Small intestine (tissue), 7 donors: ENCODE data around the gene TES. TPM values are rescaled to one million over a fixed set of nuclear protein-coding genes. Genes with fewer than 3 reads are reported as not detected.

ENCODE experiments used
- DNase-seq, 2 donors: peaks; one replicate each; pipeline versions ENCODE4 v3.0.0 to v3.0.0-alpha.2; 2013
- FAIRE-seq: peaks from 2 replicates; lab custom pipeline; 2012; peaks lifted over from hg19 to GRCh38; lab: Jason Lieb, UNC
- H3K27ac ChIP-seq, 3 donors: one replicate each; pipeline ENCODE4 v1.5.1; 2013; ENCODE audit warnings: low read length in 2 of 3, mild to moderate bottlenecking in 2 of 3, control low read depth in 1 of 3, inconsistent platforms in 1 of 3, low read depth in 1 of 3, moderate library complexity in 1 of 3
- H3K27me3 ChIP-seq, 3 donors: one replicate each; pipeline ENCODE4 v1.6.1; 2013; ENCODE audit warnings: low read length in 3 of 3, inconsistent platforms in 1 of 3; ENCODE audit not compliant: control insufficient read depth in 3 of 3, insufficient read depth in 3 of 3
- H3K36me3 ChIP-seq, 3 donors: one replicate each; pipeline ENCODE4 v1.6.1; 2013; ENCODE audit warnings: low read length in 3 of 3, inconsistent platforms in 1 of 3, low read depth in 1 of 3, mild to moderate bottlenecking in 1 of 3, moderate library complexity in 1 of 3; ENCODE audit not compliant: control insufficient read depth in 3 of 3, insufficient read depth in 2 of 3
- H3K4me1 ChIP-seq, 3 donors: one replicate each; pipeline ENCODE4 v1.6.1; 2013; ENCODE audit warnings: low read length in 2 of 3, inconsistent platforms in 1 of 3, low read depth in 1 of 3, mild to moderate bottlenecking in 1 of 3, moderate library complexity in 1 of 3; ENCODE audit not compliant: control insufficient read depth in 3 of 3, insufficient read depth in 2 of 3
- H3K4me3 ChIP-seq, 3 donors: one replicate each; pipeline ENCODE4 v1.5.1; 2013; ENCODE audit warnings: low read length in 3 of 3, control low read depth in 1 of 3, inconsistent platforms in 1 of 3, low read depth in 1 of 3, mild to moderate bottlenecking in 1 of 3, moderate library complexity in 1 of 3
- H3K9me3 ChIP-seq, 2 donors: one replicate each; pipeline ENCODE4 v1.6.1; 2013; ENCODE audit warnings: low read depth in 1 of 2, low read length in 1 of 2; ENCODE audit not compliant: control insufficient read depth in 2 of 2, insufficient read depth in 1 of 2
- WGBS, 3 donors: extraction: QIAGEN DNeasy Blood & Tissue Kit; methylation state at CpG; one replicate each; pipeline ENCODE4 v1.1.7; 2013; 5-methylcytosine and 5-hydroxymethylcytosine counted together
- polyA plus RNA-seq, 4 donors: library from polyadenylated mRNA; stranded (reverse) in 3 of 4; unstranded in 1 of 4; fragments of 200-250 nt in 3 of 4; fragments of 120-200 nt in 1 of 4; gene quantifications; one replicate each; pipeline versions ENCODE4 v1.2.1 to v1.2.3, GENCODE V29; 2013
- donor health status: healthy with polysubstance abuse.
- donor health status: control.
- donor health status: control.
- donor health status: Bipolar disorder and iron deficiency.
- donor health status: healthy.

TES gene
- polyA plus RNA-seq, 4 donors: 43.2 to 69.7 (median 60.7) TPM

DNA sequence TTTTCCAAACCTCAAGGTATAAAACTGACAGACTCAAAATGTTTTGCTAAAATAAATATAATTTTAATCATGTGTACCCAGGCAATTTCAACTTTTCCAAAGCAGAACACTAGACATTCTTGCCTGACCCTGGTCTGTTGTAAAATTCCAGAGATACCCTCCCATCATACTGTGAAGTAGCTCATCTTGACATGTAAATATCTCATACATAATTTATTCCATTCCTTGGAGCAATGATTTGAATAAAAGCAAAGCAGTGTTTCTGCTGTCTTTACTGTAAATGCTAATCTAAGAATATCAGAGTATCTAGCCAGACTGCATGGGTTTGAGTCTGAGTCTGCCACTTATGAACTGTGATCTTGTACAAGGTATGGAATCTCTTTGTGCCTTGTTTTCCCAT is 68.9 kb downstream of the TES start:
- Histone ChIP-seq H3K27me3 (no peaks in the 10 kb centered on the region), H3K4me1 (no peaks in the 10 kb centered on the region), H3K27ac (no peak overlapping the region), H3K9me3 (no peaks in the 10 kb centered on the region), H3K36me3 (no peaks in the 10 kb centered on the region), H3K4me3 (no peak overlapping the region)
- no peak for DNase-seq
- no peak for FAIRE-seq

DNA sequence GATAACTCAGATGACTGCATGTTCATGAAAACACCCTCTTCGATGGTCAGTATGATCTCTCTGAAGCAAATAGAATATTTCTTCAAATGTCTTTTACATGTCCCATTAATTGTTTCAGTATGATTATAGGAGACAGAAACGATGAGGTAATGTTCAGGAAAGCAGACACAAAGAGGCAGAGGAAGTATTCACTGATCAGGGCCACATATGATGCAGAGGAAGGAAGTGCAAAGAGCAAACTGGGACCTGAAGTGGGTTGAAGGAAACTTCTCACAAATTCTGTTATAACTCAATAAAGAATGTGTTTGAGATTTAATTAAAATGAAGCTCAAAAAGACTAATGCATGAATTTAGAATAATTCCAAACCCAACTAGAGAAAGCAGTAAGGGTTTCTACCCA is 70.5 kb downstream of the TES start:
- WGBS, 3 donors: 63 to 72% (median 65%) methylated on average over 2 of the region's 2 CpGs
- Histone ChIP-seq H3K27me3 (no peaks in the 10 kb centered on the region), H3K9me3 (no peaks in the 10 kb centered on the region)

DNA sequence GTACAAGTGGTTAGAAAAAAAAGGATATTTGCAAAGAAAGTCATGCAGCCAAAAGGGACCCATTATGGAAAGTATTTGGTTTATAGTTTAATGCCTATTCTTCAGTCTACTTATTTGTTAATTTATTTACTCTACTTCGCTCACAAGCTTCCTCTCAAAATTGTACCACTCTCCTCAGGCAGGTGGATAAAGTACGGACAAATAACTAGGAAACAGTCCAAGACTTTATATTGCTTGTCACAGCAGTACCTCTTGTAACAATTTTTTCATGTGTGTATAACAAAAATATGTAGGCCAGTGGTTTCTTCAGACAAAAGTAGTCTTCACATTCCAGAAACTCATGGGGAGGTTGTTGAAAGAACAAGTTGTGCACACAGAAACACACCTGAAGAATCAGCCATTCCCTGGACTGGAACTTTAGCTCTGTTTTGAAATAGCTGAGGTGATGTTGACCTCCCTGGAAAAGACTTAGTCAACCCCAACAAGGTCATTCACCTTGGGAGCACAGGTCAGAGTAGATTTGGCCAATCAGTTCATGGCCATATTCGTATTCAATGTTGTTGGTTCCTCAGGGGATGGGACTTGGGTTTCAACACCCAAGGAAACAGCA is 73.4 kb downstream of the TES start:
- H3K27ac ChIP-seq: no peak overlapping the region
- H3K4me1 ChIP-seq: no peaks in the 10 kb centered on the region
- no peak for DNase-seq
- H3K36me3 ChIP-seq: no peaks in the 10 kb centered on the region
- FAIRE-seq: no peak
- WGBS, 3 donors: 72 to 88% (median 73%) methylated on average over 3 of the region's 3 CpGs
- no peaks in the 10 kb centered on the region for H3K27me3 ChIP-seq
- no peak overlapping the region for H3K4me3 ChIP-seq
- no peaks in the 10 kb centered on the region for H3K9me3 ChIP-seq

More for the DNA sequence above, 70.5 kb downstream of the TES start:
- Histone ChIP-seq H3K36me3 (no peaks in the 10 kb centered on the region), H3K27ac (no peak overlapping the region), H3K4me1 (no peaks in the 10 kb centered on the region), H3K4me3 (no peak overlapping the region)
- FAIRE-seq (no peak), DNase-seq (no peak)

DNA sequence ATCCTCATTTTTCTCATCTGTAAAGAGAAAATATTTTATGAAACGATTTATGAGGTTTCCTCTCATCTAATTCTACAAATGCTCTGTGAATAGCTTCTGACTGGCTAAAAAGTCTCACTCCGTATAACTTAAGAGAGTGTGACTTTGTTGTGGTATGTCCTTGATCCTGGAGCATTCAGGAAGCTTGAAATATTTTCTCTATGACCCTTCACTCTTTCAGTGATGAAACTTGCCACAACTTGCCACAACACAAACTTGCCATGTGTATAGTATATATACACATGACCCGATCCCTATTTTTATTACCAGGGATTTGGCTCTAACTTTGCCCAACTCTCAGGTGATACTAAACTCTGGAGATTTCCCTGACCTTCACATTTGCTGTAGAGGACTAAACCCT is 74.1 kb downstream of the TES start:
- Histone ChIP-seq H3K36me3 (no peaks in the 10 kb centered on the region), H3K4me1 (no peaks in the 10 kb centered on the region), H3K9me3 (no peaks in the 10 kb centered on the region), H3K27ac (no peak overlapping the region), H3K4me3 (no peak overlapping the region), H3K27me3 (no peaks in the 10 kb centered on the region)
- DNase-seq: no peak
- no peak for FAIRE-seq
- WGBS, 3 donors: 78 to 87% (median 87%) methylated on average over 3 of the region's 3 CpGs

DNA sequence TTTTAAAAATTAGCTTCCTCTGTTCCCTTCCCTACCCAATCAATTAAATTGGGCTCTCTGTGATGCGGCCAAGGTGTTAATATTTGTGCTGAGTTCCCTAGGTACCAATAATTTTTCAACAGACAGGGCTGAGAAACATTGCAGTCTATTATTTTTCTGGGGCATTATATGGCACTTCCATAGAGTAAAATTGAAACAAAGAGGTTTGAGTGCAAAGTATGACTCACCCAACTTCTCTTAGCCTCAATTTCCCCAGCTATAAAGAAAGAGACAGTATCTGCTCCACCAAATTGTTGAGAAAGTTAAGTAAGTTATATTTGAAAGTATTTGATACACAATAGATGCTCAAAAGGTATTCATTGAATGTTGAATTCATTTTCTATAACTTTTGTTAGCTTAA is 74.9 kb downstream of the TES start:
- Histone ChIP-seq H3K9me3 (no peaks in the 10 kb centered on the region), H3K27me3 (no peaks in the 10 kb centered on the region), H3K4me3 (no peak overlapping the region), H3K36me3 (no peaks in the 10 kb centered on the region), H3K27ac (no peak overlapping the region), H3K4me1 (no peaks in the 10 kb centered on the region)
- FAIRE-seq (no peak), DNase-seq (no peak)
- 76 to 91% (median 89%) methylated on average over 1 of the region's 1 CpG for whole genome bisulfite sequencing, 3 donors

DNA sequence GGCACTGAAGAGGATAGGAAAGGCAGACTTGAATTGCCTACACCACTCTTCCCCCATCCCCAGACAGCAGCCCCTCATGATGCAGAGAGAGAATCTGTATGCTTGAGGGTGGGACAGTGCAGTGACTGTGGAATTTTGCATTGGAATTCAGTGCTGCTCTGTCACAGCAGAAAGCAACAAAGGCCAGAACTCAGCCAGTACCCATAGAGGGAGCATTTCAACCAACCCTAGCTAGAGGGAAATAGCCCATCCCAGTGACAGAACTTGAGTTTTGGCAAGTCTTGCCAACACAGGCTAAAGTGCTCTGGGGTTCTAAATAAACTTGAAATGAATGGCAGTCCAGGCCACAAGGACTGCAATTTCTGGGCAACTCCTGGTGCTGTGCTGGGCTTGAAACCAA is 80.4 kb downstream of the TES start:
- no peak for DNase-seq
- no peak for FAIRE-seq
- no peaks in the 10 kb centered on the region for H3K4me1 ChIP-seq
- H3K27me3 ChIP-seq: no peaks in the 10 kb centered on the region
- no peaks in the 10 kb centered on the region for H3K36me3 ChIP-seq
- H3K4me3 ChIP-seq: no peak overlapping the region
- H3K9me3 ChIP-seq: peaks cover 0 to 8% of the 10 kb centered on the region in 2 donors
- H3K27ac ChIP-seq: no peak overlapping the region

DNA sequence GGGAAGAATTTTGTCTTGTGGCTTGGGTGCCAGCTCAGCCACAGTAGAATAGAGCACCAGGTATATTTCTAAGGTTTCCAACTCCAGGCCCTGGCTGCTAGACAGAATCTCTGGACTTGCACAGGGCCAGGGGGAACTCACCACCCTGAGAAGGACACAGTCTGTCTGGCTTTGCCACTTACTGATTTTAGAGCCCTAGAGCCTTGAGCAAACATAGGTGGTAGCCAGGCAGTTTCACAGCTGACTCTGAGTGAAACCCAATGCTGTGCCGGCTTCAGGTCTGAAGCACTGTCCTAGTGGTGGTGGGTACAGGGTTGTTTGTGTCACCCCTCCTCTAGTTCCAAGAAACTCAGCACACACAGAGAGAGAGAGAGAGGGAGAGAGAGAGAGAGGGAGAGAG is 81.6 kb downstream of the TES start:
- Histone ChIP-seq H3K27ac (no peak overlapping the region), H3K4me1 (no peaks in the 10 kb centered on the region), H3K27me3 (no peaks in the 10 kb centered on the region), H3K4me3 (no peak overlapping the region), H3K36me3 (no peaks in the 10 kb centered on the region), H3K9me3 (peaks cover 0 to 8% of the 10 kb centered on the region in 2 donors)
- WGBS, 3 donors: 83 to 95% (median 94%) methylated on average over 1 of the region's 1 CpG
- FAIRE-seq (no peak), DNase-seq (no peak)

DNA sequence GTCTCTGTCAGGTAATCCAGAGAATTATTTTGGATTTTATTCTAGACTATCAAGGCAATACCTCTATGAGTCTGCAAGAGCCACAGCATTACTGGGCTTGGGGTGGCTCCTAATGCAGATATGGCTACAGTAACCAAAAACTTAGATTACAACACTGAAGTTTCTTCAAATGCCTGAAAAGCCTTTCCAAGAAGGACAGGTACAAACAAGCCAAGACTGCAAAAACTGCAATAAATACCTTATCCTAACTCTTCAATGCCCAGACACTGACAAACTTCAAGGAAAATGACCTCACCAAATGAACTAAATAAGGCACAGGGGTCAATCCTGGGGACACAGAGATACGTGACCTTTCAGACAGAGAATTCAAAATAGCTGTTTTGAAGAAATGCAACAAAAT is 82.0 kb downstream of the TES start:
- Histone ChIP-seq H3K9me3 (peaks cover 0 to 8% of the 10 kb centered on the region in 2 donors), H3K4me3 (no peak overlapping the region), H3K27ac (no peak overlapping the region), H3K36me3 (no peaks in the 10 kb centered on the region), H3K27me3 (no peaks in the 10 kb centered on the region), H3K4me1 (no peaks in the 10 kb centered on the region)
- DNase-seq (no peak), FAIRE-seq (no peak)
- 85 to 92% (median 88%) methylated on average over 1 of the region's 1 CpG for WGBS, 3 donors

DNA sequence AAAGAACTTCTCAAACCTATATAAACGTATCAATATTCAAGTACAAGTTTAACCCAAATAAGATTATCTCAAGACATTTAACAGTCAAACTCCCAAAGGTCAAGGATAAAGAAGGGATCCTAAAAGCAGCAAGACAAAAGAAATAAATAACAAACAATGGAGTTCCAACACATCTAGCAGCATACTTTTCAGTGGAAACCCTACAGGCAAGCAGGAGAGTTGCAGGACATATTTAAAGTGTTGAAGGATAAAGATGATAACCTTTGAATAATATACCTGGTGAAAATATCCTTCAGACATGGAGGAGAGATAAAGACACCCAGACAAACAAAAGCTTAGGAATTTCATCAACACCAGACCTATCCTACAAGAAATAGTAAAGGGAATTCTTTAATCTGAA is 82.8 kb downstream of the TES start:
- Histone ChIP-seq H3K4me1 (no peaks in the 10 kb centered on the region), H3K4me3 (no peak overlapping the region), H3K27me3 (no peaks in the 10 kb centered on the region), H3K36me3 (no peaks in the 10 kb centered on the region), H3K27ac (no peak overlapping the region), H3K9me3 (peaks cover 0 to 8% of the 10 kb centered on the region in 2 donors)
- 57 to 80% (median 79%) methylated on average over 1 of the region's 1 CpG for WGBS, 3 donors
- no peak for FAIRE-seq
- no peak for DNase-seq
